Ectodermal cell (in vitro differentiated cells): Measurements from ENCODE around the gene SNCG.
A peak's percentile ranks its signal among the peaks of the same experiment; 100 is the strongest.

Experiments
- H3K27ac ChIP-seq: 2 replicates; pipeline ENCODE4 v1.7.0; 2013; ENCODE audit warnings: mild to moderate bottlenecking, low read depth, low read length; ENCODE audit not compliant: insufficient read depth, poor library complexity, severe bottlenecking
- H3K27me3 ChIP-seq: 2 replicates; pipeline ENCODE4 v1.7.0; 2013; ENCODE audit warnings: mild to moderate bottlenecking, low read length; ENCODE audit not compliant: insufficient read depth, control insufficient read depth, poor library complexity, severe bottlenecking
- H3K36me3 ChIP-seq: one replicate; pipeline ENCODE4 v1.7.0; 2013; ENCODE audit warnings: low read length; ENCODE audit not compliant: control insufficient read depth, insufficient read depth
- H3K4me1 ChIP-seq: one replicate; pipeline ENCODE4 v1.7.0; 2013; ENCODE audit warnings: low read length; ENCODE audit not compliant: control insufficient read depth, insufficient read depth
- H3K4me3 ChIP-seq: 2 replicates; pipeline ENCODE4 v1.7.0; 2013; ENCODE audit warnings: low read depth, low read length, control low read depth; ENCODE audit not compliant: insufficient read depth
- H3K9me3 ChIP-seq: 2 replicates; pipeline ENCODE4 v1.7.0; 2013; ENCODE audit warnings: mild to moderate bottlenecking, low read length, moderate library complexity; ENCODE audit not compliant: control insufficient read depth
- WGBS, 2 experiments: methylation state at CpG; one replicate each; pipeline ENCODE4 v1.1.7; 2013; ENCODE audit warnings: missing lambda C conversion rate in 2 of 2; 5-methylcytosine and 5-hydroxymethylcytosine counted together

Gene SNCG

GRCh38 chr10:86968271-86968993, 10.0 kb downstream of the SNCG start, which contains the start of gene ADIRF:
Gene ADIRF (plus strand): TSS chr10:86968482. CDS start chr10:86968545, 63 bp downstream.
- Histone ChIP-seq H3K4me1 (peaks cover 26% of the 10 kb centered on the region), H3K9me3 (no peaks in the 10 kb centered on the region), H3K27me3 (peaks cover 21% of the 10 kb centered on the region), H3K36me3 (no peaks in the 10 kb centered on the region), H3K27ac (no peak within 1 kb of the TSS), H3K4me3 (no peak within 1 kb of the TSS)
- WGBS, 2 experiments: 95% methylated on average over 59 of the region's 59 CpGs

GRCh38 chr10:86968994-86969355, 10.6 kb downstream of the SNCG start:
- H3K9me3 ChIP-seq: no peaks in the 10 kb centered on the region
- WGBS, 2 experiments: 93 to 96% methylated on average over 9 of the region's 9 CpGs
- H3K4me1 ChIP-seq: peaks cover 26% of the 10 kb centered on the region
- no peaks in the 10 kb centered on the region for H3K36me3 ChIP-seq
- no peak overlapping the region for H3K4me3 ChIP-seq
- no peak overlapping the region for H3K27ac ChIP-seq
- peaks cover 21% of the 10 kb centered on the region for H3K27me3 ChIP-seq

GRCh38 chr10:86969421-86970041, 11.1 kb downstream of the SNCG start:
- H3K27ac ChIP-seq: no peak overlapping the region
- H3K27me3 ChIP-seq: peaks cover 21% of the 10 kb centered on the region
- no peak overlapping the region for H3K4me3 ChIP-seq

GRCh38 chr10:86970162-86970981, 12.0 kb downstream of the SNCG start:
- Histone ChIP-seq H3K36me3 (no peaks in the 10 kb centered on the region), H3K27me3 (peaks cover 21% of the 10 kb centered on the region), H3K9me3 (no peaks in the 10 kb centered on the region), H3K4me1 (peaks cover 26% of the 10 kb centered on the region), H3K27ac (peak overlapping the region; percentile 33), H3K4me3 (peak overlapping the region; percentile 55)
- WGBS, 2 experiments: 16 to 17% methylated on average over 30 of the region's 30 CpGs

More at GRCh38 chr10:86969421-86970041, 11.1 kb downstream of the SNCG start:
- H3K36me3 ChIP-seq: no peaks in the 10 kb centered on the region
- peaks cover 26% of the 10 kb centered on the region for H3K4me1 ChIP-seq
- WGBS, 2 experiments: 82 to 83% methylated on average over 8 of the region's 8 CpGs
- H3K9me3 ChIP-seq: no peaks in the 10 kb centered on the region

GRCh38 chr10:86970982-86971231, 12.5 kb downstream of the SNCG start:
- H3K27ac ChIP-seq: no peak overlapping the region
- no peaks in the 10 kb centered on the region for H3K36me3 ChIP-seq
- peak overlapping the region; percentile 55 for H3K4me3 ChIP-seq
- WGBS, 2 experiments: 0 to 1% methylated on average over 20 of the region's 20 CpGs
- no peaks in the 10 kb centered on the region for H3K9me3 ChIP-seq
- peaks cover 21% of the 10 kb centered on the region for H3K27me3 ChIP-seq
- H3K4me1 ChIP-seq: peaks cover 26% of the 10 kb centered on the region

- H3K36me3 ChIP-seq: no peaks in the 10 kb centered on the region
- H3K27me3 ChIP-seq: peaks cover 21% of the 10 kb centered on the region
- WGBS, 2 experiments: 3 to 4% methylated on average over 66 of the region's 66 CpGs
- no peak overlapping the region for H3K27ac ChIP-seq
- peak overlapping the region; percentile 55 for H3K4me3 ChIP-seq
- peaks cover 21% of the 10 kb centered on the region for H3K4me1 ChIP-seq
- H3K9me3 ChIP-seq: no peaks in the 10 kb centered on the region
Observed at GRCh38 chr10:86971232-86971991, 13.0 kb downstream of the SNCG start.

GRCh38 chr10:86972613-86973380, 14.4 kb downstream of the SNCG start:
- Histone ChIP-seq H3K4me1 (peaks cover 15% of the 10 kb centered on the region), H3K27ac (no peak overlapping the region), H3K36me3 (no peaks in the 10 kb centered on the region), H3K4me3 (no peak overlapping the region), H3K27me3 (peaks cover 21% of the 10 kb centered on the region), H3K9me3 (no peaks in the 10 kb centered on the region)
- WGBS, 2 experiments: 85% methylated on average over 11 of the region's 11 CpGs

- Histone ChIP-seq H3K9me3 (no peaks in the 10 kb centered on the region), H3K36me3 (no peaks in the 10 kb centered on the region), H3K4me1 (peaks cover 8% of the 10 kb centered on the region), H3K4me3 (no peak overlapping the region), H3K27me3 (peaks cover 21% of the 10 kb centered on the region), H3K27ac (no peak overlapping the region)
- WGBS, 2 experiments: 88 to 89% methylated on average over 7 of the region's 7 CpGs
Observed at GRCh38 chr10:86974484-86974883, 16.1 kb downstream of the SNCG start.

GRCh38 chr10:86976362-86977056, 18.1 kb downstream of the SNCG start:
- H3K27me3 ChIP-seq: peaks cover 12% of the 10 kb centered on the region
- no peak overlapping the region for H3K27ac ChIP-seq
- H3K4me1 ChIP-seq: no peaks in the 10 kb centered on the region
- no peaks in the 10 kb centered on the region for H3K9me3 ChIP-seq
- H3K4me3 ChIP-seq: no peak overlapping the region
- 89 to 92% methylated on average over 5 of the region's 5 CpGs for WGBS, 2 experiments
- no peaks in the 10 kb centered on the region for H3K36me3 ChIP-seq
